DND-41 (cell line): ENCODE results near the gene PMPCA.

ENCODE experiments used
- ATAC-seq: fragments of 200-7000 bp; cut with Tn5 transposase; 3 replicates; pipeline ENCODE4 v1.9.1; 2021; ENCODE audit warnings: low read depth; ENCODE audit not compliant: insufficient read depth
- DNase-seq: peaks from one replicate; pipeline ENCODE4 v3.0.0-alpha.2; 2020
- H2AFZ ChIP-seq: 2 replicates; pipeline ENCODE4 v1.6.0; 2012; ENCODE audit warnings: low read depth, low read length
- H3K27ac ChIP-seq: 2 replicates; pipeline ENCODE4 v1.5.1; 2012; ENCODE audit warnings: low read length, inconsistent platforms
- H3K27me3 ChIP-seq: fragments of 200-600 bp; sonication (generic); 2 replicates; pipeline ENCODE4 v1.6.0; 2012; ENCODE audit warnings: low read length, mild to moderate bottlenecking, inconsistent platforms; ENCODE audit not compliant: insufficient read depth, poor library complexity
- H3K36me3 ChIP-seq: 2 replicates; pipeline ENCODE4 v1.5.1; 2012; ENCODE audit warnings: low read length, inconsistent platforms; ENCODE audit not compliant: insufficient read depth
- H3K4me1 ChIP-seq: 2 replicates; pipeline ENCODE4 v1.5.1; 2012; ENCODE audit warnings: mild to moderate bottlenecking, low read length; ENCODE audit not compliant: insufficient read depth
- H3K4me2 ChIP-seq: 2 replicates; pipeline ENCODE4 v1.6.0; 2012; ENCODE audit warnings: mild to moderate bottlenecking, moderate library complexity, low read length, inconsistent platforms; ENCODE audit not compliant: insufficient read depth
- H3K4me3 ChIP-seq, 2 experiments: fragments of 200-600 bp in 1 of 2; shearing (Covaris generic) in 1 of 2; 2 replicates each; pipeline ENCODE4 v1.5.1; 2012 to 2016; ENCODE audit warnings: inconsistent platforms in 2 of 2, low read length in 2 of 2, mild to moderate bottlenecking in 2 of 2, low read depth in 1 of 2, moderate library complexity in 1 of 2
- H3K79me2 ChIP-seq: 2 replicates; pipeline ENCODE4 v1.6.0; 2012; ENCODE audit warnings: low read length, inconsistent platforms; ENCODE audit not compliant: insufficient read depth
- H3K9ac ChIP-seq: 2 replicates; pipeline ENCODE4 v1.6.0; 2012; ENCODE audit warnings: low read depth, mild to moderate bottlenecking, inconsistent platforms, low read length, moderate library complexity
- H3K9me3 ChIP-seq: 2 replicates; pipeline ENCODE4 v1.5.1; 2012; ENCODE audit warnings: low read length, moderate library complexity, mild to moderate bottlenecking, inconsistent platforms; ENCODE audit not compliant: insufficient read depth, severe bottlenecking
- H4K20me1 ChIP-seq: 2 replicates; pipeline ENCODE4 v1.6.0; 2012; ENCODE audit warnings: low read length; ENCODE audit not compliant: insufficient read depth
- EZH2 ChIP-seq: IDR thresholded peaks from 3 replicates; pipeline ENCODE4 v1.6.1; 2012; ENCODE audit warnings: borderline replicate concordance, low read depth, mild to moderate bottlenecking, moderate library complexity, low read length, inconsistent platforms; ENCODE audit not compliant: severe bottlenecking
- TF ChIP-seq, protein P1 (sequence below): IDR thresholded peaks from 2 replicates; pipeline ENCODE4 v1.5.1; 2012; ENCODE audit warnings: borderline replicate concordance, low read length, moderate library complexity, mild to moderate bottlenecking; ENCODE audit not compliant: poor library complexity, severe bottlenecking; ENCODE audit errors: extremely low read depth

The PMPCA gene

DNA sequence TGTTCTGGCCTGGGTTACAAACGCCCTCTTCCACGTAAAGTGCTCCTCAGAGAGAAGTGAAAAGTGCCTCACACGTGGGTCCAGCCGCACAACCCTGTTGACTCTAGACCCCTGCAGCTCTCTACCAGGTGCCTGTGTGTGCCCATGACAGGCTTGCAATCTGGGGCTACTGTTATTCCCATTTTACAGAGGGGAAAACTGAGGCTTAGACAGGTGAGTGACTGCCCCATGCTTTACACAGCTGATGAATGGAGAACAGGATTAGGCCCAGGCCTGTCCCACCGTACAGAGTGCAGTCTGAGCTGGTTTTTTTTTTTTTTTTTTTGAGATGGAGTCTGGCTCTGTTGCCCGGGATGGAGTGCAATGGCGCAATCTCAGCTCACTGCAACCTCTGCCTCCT is 35.3 kb downstream of the PMPCA start:
- H3K9ac ChIP-seq = no peak overlapping the region
- peaks cover 15% of the 10 kb centered on the region for H4K20me1 ChIP-seq
- H3K4me2 ChIP-seq = no peak overlapping the region
- H3K79me2 ChIP-seq = no peaks in the 10 kb centered on the region
- no peaks in the 10 kb centered on the region for H3K9me3 ChIP-seq
- no peak for DNase-seq
- no peak overlapping the region for H3K27ac ChIP-seq
- peaks cover 92% of the 10 kb centered on the region for H3K36me3 ChIP-seq
- ATAC-seq = no peak
- H2AFZ ChIP-seq = no peak overlapping the region
- TF ChIP-seq, protein P1, sequence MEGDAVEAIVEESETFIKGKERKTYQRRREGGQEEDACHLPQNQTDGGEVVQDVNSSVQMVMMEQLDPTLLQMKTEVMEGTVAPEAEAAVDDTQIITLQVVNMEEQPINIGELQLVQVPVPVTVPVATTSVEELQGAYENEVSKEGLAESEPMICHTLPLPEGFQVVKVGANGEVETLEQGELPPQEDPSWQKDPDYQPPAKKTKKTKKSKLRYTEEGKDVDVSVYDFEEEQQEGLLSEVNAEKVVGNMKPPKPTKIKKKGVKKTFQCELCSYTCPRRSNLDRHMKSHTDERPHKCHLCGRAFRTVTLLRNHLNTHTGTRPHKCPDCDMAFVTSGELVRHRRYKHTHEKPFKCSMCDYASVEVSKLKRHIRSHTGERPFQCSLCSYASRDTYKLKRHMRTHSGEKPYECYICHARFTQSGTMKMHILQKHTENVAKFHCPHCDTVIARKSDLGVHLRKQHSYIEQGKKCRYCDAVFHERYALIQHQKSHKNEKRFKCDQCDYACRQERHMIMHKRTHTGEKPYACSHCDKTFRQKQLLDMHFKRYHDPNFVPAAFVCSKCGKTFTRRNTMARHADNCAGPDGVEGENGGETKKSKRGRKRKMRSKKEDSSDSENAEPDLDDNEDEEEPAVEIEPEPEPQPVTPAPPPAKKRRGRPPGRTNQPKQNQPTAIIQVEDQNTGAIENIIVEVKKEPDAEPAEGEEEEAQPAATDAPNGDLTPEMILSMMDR = no peak
- TF ChIP-seq EZH2 = no peak
- H3K4me1 ChIP-seq = no peaks in the 10 kb centered on the region
- no peaks in the 10 kb centered on the region for H3K27me3 ChIP-seq
- no peak overlapping the region for H3K4me3 ChIP-seq

DNA sequence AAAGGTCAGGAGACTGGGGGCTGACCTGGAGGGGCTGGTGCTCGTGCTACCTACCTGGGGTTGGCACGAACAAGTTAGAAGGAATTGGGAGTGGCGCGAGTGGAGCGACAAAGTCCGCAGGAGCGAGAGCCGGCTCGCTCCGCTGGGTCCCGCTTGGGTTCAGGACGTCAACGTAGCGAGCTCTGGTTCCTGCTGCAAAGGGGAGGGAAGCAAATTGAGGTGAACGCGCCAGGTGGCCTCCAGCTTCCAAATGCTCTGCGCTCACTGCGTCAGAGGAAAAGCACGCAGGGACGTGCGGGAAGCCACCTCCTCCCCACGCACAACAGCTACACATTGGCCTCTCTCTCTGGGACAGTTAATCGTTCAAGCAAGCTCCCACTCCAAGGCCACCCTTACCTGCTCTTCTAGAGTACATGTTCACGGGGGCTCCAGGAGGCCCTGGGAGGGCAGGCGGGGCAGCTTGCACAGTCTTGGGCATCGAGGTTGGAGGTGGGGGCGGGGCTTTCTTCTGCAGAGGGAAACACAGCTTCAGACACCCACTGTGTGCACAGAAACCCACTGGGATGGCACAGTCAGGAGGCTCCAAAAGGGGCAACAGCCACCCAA is 36.8 kb downstream of the PMPCA start:
- Histone ChIP-seq H3K4me1 (no peaks in the 10 kb centered on the region), H3K27ac (no peak overlapping the region), H4K20me1 (peaks cover 10% of the 10 kb centered on the region), H3K4me2 (no peak overlapping the region), H3K9me3 (no peaks in the 10 kb centered on the region), H3K36me3 (peaks cover 89% of the 10 kb centered on the region), H3K79me2 (no peaks in the 10 kb centered on the region), H3K9ac (no peak overlapping the region), H3K4me3 (no peak overlapping the region), H2AFZ (no peak overlapping the region), H3K27me3 (no peaks in the 10 kb centered on the region)
- ATAC-seq (no peak), DNase-seq (no peak)
- TF ChIP-seq, protein P1 = no peak
- no peak for TF ChIP-seq EZH2

DNA sequence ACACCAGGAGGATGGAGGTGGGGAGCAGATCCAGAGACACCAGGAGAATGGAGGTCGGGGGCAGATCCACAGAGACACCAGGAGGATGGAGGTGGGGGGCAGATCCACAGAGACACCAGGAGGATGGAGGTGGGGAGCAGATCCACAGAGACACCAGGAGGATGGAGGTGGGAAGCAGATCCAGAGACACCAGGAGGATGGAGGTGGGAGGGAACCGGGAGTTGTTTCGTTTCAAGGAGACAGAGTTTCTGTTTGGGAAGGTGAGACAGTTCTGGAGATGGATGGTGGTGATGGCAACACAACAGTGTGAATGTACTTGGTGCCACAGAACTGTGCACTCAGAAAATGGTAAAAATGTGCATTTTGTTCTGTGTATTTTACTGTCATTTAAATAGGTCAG is 38.2 kb downstream of the PMPCA start:
- Histone ChIP-seq H3K36me3 (peaks cover 82% of the 10 kb centered on the region), H2AFZ (no peak overlapping the region), H3K79me2 (no peaks in the 10 kb centered on the region), H3K27ac (no peak overlapping the region), H4K20me1 (peaks cover 14% of the 10 kb centered on the region), H3K9me3 (no peaks in the 10 kb centered on the region), H3K4me3 (no peak overlapping the region), H3K4me2 (no peak overlapping the region), H3K9ac (no peak overlapping the region), H3K27me3 (no peaks in the 10 kb centered on the region), H3K4me1 (no peaks in the 10 kb centered on the region)
- DNase-seq (no peak), ATAC-seq (no peak)
- no peak for TF ChIP-seq EZH2
- TF ChIP-seq, protein P1 = no peak
